Measurements from ENCODE around the gene DNAJB12.
"Not testable (repeated sequence)": the region's sequence is repeated elsewhere in the genome, so short reads cannot be mapped to it uniquely, and the experiment has no call there.

Gene DNAJB12

GRCh38 chr10:72353028-72353964 lies 1.4 kb downstream of the DNAJB12 start:
- no peak for DNase-seq (ENCODE audit: low read depth)

GRCh38 chr10:72351479-72351878 lies 3.2 kb downstream of the DNAJB12 start:
- no peak for DNase-seq (ENCODE audit: low read depth)

- no peak for DNase-seq (ENCODE audit: low read depth)
These were observed 5.3 kb downstream of the DNAJB12 start for GRCh38 chr10:72349438-72349837.

- DNase-seq (ENCODE audit: low read depth): no peak
These were observed 6.4 kb downstream of the DNAJB12 start for GRCh38 chr10:72348282-72348681.

- not testable (repeated sequence) for DNase-seq (ENCODE audit: low read depth)
These were observed 8.6 kb downstream of the DNAJB12 start for GRCh38 chr10:72346117-72346516.

GRCh38 chr10:72344932-72345331 lies 9.8 kb downstream of the DNAJB12 start:
- no peak for DNase-seq (ENCODE audit: low read depth)

- no peak for DNase-seq (ENCODE audit: low read depth)
These were observed 11.8 kb downstream of the DNAJB12 start for GRCh38 chr10:72342911-72343310.

GRCh38 chr10:72340510-72341261 lies 14.0 kb downstream of the DNAJB12 start:
- peak; percentile 57 for DNase-seq (ENCODE audit: low read depth)

- no peak for DNase-seq (ENCODE audit: low read depth)
These were observed 16.5 kb downstream of the DNAJB12 start for GRCh38 chr10:72338180-72338579.

- DNase-seq (ENCODE audit: low read depth): no peak
These were observed 17.0 kb downstream of the DNAJB12 start for GRCh38 chr10:72337722-72338121.

- DNase-seq (ENCODE audit: low read depth): peak; percentile 50
These were observed 17.6 kb downstream of the DNAJB12 start for GRCh38 chr10:72337039-72337629.

GRCh38 chr10:72336259-72337038 lies 18.3 kb downstream of the DNAJB12 start:
- DNase-seq (ENCODE audit: low read depth): no peak

- no peak for DNase-seq (ENCODE audit: low read depth)
These were observed 19.1 kb downstream of the DNAJB12 start for GRCh38 chr10:72335394-72336258.

GRCh38 chr10:72334825-72335393 lies 19.8 kb downstream of the DNAJB12 start:
- peak; percentile 78 for DNase-seq (ENCODE audit: low read depth)

- no peak for DNase-seq (ENCODE audit: low read depth)
These were observed 20.4 kb downstream of the DNAJB12 start for GRCh38 chr10:72334196-72334824.

GRCh38 chr10:72333112-72334015 lies 21.4 kb downstream of the DNAJB12 start:
- no peak for DNase-seq (ENCODE audit: low read depth)

GRCh38 chr10:72332423-72333111 lies 22.2 kb downstream of the DNAJB12 start:
- DNase-seq (ENCODE audit: low read depth): no peak

Data from activated T-helper 1 cell treated with Interleukin-2 at 50 U/mL for 16 hours (primary cell).